Measurements from ENCODE around the gene WDR33.

GRCh38 chr2:127763776-127764175, 47.2 kb downstream of the WDR33 start:
- TF ChIP-seq, protein P1, sequence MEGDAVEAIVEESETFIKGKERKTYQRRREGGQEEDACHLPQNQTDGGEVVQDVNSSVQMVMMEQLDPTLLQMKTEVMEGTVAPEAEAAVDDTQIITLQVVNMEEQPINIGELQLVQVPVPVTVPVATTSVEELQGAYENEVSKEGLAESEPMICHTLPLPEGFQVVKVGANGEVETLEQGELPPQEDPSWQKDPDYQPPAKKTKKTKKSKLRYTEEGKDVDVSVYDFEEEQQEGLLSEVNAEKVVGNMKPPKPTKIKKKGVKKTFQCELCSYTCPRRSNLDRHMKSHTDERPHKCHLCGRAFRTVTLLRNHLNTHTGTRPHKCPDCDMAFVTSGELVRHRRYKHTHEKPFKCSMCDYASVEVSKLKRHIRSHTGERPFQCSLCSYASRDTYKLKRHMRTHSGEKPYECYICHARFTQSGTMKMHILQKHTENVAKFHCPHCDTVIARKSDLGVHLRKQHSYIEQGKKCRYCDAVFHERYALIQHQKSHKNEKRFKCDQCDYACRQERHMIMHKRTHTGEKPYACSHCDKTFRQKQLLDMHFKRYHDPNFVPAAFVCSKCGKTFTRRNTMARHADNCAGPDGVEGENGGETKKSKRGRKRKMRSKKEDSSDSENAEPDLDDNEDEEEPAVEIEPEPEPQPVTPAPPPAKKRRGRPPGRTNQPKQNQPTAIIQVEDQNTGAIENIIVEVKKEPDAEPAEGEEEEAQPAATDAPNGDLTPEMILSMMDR (conservative IDR thresholded peaks at IDR 0.05; ENCODE audit: low read depth, low read length) = no peak
- TF ChIP-seq MAFK (IDR thresholded peaks at IDR 0.05; ENCODE audit: low read depth, low read length) = no peak
